Astrocyte of the cerebellum (primary cell): ENCODE results near the gene BTN3A1.

Source experiments
- DNase-seq: peaks from one replicate; pipeline ENCODE4 v3.0.0-alpha.2; 2011; ENCODE audit warnings: low read depth
- H3K4me3 ChIP-seq: 2 replicates; pipeline ENCODE4 v1.5.1; 2011; ENCODE audit warnings: mild to moderate bottlenecking, low read depth, low read length, moderate library complexity
- in situ Hi-C: cut with HindIII; loops from 2 replicates; pipeline ENCODE4 v1.10.0; 2017; ENCODE audit warnings: low sequenced_read_pairs
- TF ChIP-seq, protein P1 (sequence below): IDR thresholded peaks from 2 replicates; pipeline ENCODE4 v1.5.1; 2012; ENCODE audit warnings: low read length, low read depth, moderate library complexity, mild to moderate bottlenecking; ENCODE audit errors: missing control alignments

The BTN3A1 gene

DNA sequence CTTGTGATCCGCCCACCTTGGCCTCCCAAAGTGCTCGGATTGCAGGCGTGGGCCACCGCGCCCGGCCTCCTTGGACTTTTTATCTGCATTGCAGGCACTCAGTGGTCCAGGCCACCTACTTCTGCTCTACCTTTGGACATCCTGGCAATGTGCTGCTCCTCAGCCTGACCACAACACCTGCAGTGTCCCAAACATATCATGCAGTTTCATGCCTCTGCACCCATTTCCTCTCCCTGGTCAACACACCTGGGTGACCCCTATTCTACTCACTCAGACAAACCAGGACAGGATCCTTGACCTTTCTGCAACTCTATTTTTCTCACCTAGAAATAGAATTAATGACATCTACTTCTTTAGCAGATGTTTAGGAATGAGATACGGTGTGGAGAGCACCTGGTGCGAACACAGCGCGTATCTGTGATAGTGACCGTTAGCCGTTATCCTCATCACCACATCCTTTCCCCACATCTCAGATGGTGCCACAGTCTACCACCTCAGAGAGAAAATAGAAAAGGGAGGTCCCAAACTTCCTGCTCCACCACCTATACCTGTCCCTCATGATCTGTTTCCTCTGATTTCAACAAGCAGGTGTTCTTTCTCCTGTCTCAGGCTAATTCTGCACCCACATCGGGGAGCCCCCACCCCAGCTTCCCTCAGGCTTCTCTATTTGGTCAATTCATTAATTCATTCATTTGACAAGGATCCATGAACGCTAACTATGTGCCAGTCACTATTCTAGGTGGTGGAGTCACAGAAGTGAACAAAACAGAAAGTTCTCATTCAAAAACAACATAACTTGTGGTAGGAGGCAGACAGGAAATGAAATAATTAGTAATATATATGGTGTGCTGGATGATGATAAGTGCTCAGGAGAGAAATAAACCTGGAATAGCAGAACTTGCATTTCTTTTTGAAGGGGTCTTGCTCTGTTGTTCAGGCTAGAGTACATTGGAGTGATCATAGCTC, 41.3 kb upstream of the BTN3A1 start:
- TF ChIP-seq, protein P1, sequence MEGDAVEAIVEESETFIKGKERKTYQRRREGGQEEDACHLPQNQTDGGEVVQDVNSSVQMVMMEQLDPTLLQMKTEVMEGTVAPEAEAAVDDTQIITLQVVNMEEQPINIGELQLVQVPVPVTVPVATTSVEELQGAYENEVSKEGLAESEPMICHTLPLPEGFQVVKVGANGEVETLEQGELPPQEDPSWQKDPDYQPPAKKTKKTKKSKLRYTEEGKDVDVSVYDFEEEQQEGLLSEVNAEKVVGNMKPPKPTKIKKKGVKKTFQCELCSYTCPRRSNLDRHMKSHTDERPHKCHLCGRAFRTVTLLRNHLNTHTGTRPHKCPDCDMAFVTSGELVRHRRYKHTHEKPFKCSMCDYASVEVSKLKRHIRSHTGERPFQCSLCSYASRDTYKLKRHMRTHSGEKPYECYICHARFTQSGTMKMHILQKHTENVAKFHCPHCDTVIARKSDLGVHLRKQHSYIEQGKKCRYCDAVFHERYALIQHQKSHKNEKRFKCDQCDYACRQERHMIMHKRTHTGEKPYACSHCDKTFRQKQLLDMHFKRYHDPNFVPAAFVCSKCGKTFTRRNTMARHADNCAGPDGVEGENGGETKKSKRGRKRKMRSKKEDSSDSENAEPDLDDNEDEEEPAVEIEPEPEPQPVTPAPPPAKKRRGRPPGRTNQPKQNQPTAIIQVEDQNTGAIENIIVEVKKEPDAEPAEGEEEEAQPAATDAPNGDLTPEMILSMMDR, result no peak
- DNase-seq, result no peak
- in situ Hi-C loops, result no loop called here

DNA sequence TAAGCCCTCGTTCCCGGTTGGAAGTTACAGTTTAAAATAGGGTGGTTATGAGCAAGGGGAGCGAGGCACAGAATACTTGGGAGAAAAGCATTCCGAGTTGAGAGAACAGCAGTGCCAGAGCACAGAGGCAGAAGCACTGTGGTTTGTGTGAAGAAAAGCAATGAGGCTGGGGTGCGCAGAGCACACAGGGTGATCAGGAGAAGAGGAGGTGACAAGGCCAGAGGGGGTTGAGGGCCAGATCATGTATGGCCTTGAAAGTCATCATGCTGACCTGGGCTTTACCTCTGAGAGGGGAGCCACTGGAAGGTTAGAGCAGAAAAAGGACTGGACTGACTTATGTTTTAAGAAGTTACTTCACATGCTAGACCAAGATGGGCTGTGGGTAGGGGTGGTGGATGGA, 40.5 kb upstream of the BTN3A1 start:
- in situ Hi-C loops, result no loop called here
- H3K4me3 ChIP-seq, result no peak overlapping the region
- TF ChIP-seq, protein P1, result no peak
- DNase-seq, result no peak

More for the DNA sequence above, 41.3 kb upstream of the BTN3A1 start:
- H3K4me3 ChIP-seq, result no peak overlapping the region

DNA sequence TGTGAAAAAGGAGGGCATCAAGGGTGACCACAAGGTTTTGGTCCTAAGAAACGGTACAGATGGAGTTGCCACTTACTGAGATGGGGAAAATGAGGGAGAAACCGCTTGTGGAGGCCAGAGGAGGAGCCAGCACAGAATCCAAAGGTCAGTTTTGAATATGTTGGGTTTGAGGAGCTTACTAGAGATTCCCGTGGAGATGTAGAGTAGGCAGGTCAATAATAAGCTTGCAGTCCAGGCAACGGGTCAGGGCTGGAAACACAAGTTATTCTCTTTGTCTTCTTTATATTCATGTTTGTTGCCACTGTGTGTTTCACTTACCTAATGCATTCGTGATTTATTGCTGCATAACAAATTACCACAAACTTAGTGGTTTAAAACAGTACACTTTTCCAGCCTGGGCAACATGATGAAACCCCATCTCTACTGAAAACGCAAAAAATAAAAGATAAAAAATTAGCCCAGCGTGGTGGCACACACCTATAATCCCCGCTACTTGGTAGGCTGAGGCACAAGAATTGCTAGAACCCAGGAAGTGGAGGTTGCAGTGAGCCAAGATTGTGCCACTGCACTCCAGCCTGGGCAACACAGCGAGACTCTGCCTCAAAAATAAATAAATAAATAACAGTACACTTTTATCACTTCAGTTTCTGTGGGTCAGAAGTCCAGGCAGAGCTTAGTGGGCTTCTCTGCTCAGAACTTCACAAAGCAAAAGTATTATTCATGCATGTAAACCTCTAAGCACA, 39.8 kb upstream of the BTN3A1 start:
- no peak for DNase-seq
- TF ChIP-seq, protein P1, result no peak
- no peak overlapping the region for H3K4me3 ChIP-seq
- in situ Hi-C loops, result no loop called here

DNA sequence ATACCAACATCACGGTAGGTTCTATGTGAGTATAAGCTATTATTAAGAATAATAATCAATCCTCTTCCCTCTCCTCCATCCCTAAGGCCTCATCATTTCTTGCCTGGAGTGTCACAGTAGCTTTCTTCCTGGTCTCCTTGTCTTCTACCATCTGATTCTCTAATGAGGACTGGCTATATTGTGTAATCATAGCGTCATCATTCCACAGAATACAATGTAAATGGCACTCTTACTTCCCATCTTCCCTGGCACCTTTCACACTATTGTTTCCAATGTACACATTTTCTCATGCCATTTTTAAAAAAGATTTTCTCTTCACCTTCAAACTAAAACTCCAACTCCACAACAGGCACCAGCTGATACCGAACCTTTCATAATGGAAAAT, 39.2 kb upstream of the BTN3A1 start:
- no peak overlapping the region for H3K4me3 ChIP-seq
- in situ Hi-C loops, result no loop called here
- TF ChIP-seq, protein P1, result no peak
- DNase-seq, result no peak

DNA sequence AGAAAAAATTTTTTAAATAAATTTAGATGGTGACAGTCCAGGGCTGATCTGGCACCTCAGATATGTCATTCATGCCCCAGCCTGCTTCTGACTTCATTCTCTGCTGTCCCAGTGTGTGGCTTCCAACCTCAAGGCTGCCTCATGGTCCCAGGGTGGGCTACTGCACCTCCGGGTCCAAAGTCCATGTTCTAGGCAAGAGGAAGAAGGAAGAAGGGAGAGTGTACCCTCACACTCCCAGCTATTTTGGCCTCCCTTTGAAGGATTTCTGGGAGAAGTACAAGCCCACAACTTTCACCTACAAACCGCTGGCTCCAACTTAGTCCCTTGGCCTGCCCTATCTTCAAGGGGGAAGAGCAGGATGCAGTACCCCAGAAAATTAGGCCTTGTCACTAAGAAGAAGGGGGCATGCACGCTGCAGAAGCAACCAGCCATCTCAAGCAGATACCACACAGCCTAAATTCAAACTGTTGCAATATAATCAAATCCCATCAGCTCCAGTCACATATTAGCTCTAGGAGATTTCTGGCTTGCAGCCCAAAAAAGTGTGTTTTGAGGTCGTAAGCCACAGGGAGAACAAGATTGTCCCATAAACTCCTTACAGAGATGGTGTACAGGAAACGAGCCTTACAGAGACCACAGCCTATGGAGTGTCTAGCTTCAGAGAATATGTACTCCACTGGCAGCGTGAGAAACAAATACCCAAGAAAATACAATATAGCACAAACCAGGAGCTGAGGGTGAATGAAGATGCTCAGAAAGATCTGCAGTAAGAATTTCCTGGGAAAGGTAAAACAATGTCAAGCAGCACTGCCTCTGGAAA, 38.0 kb upstream of the BTN3A1 start:
- TF ChIP-seq, protein P1, result no peak
- H3K4me3 ChIP-seq, result peak overlapping the region; percentile 69
- DNase-seq, result no peak
- in situ Hi-C loops, result no loop called here

DNA sequence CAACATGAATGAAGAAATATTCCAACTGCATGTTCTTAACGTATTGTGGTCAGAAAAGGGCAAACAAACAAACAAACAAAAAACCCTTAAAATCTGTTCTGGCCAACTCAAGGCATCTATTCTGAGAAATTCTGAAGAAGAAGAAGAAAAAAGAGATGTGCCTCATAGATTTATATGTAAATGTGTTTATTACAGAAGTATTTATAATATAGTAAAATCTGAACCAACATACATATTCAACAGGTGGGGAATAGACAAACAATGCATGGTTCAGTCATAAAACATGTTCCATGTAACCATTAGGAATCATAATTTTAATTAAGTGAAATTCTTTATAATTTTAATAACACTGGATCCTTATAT, 36.5 kb upstream of the BTN3A1 start:
- TF ChIP-seq, protein P1, result no peak
- H3K4me3 ChIP-seq, result peak overlapping the region; percentile 69
- in situ Hi-C loops, result no loop called here
- no peak for DNase-seq
